H9 (cell line): ENCODE results near the gene AHI1. TPM values are rescaled to one million over a fixed set of nuclear protein-coding genes. Genes with fewer than 3 reads are reported as not detected.

ENCODE experiments used
- DNase-seq: peaks from one replicate; pipeline ENCODE4 v3.0.0-alpha.2; 2017
- H2AFZ ChIP-seq: one replicate; pipeline ENCODE4 v1.6.1; 2013; ENCODE audit warnings: mild to moderate bottlenecking, low read length, control low read depth, moderate library complexity
- H2AK5ac ChIP-seq: 2 replicates; pipeline ENCODE4 v1.6.1; 2013; ENCODE audit warnings: low read length, control low read depth, mixed read lengths; ENCODE audit not compliant: insufficient read length
- H2BK120ac ChIP-seq: one replicate; pipeline ENCODE4 v1.6.1; 2013; ENCODE audit warnings: low read depth, mild to moderate bottlenecking, low read length, control low read depth, inconsistent platforms; ENCODE audit not compliant: poor library complexity, severe bottlenecking
- H2BK12ac ChIP-seq: 2 replicates; pipeline ENCODE4 v1.6.1; 2013; ENCODE audit warnings: low read length, control low read depth, mixed read lengths, low read depth; ENCODE audit not compliant: insufficient read length
- H2BK15ac ChIP-seq: 2 replicates; pipeline ENCODE4 v1.6.1; 2013; ENCODE audit warnings: low read depth, low read length, control low read depth
- H2BK20ac ChIP-seq: one replicate; pipeline ENCODE4 v1.6.1; 2013; ENCODE audit warnings: low read depth, mild to moderate bottlenecking, low read length, control low read depth, inconsistent platforms; ENCODE audit not compliant: poor library complexity, severe bottlenecking
- H2BK5ac ChIP-seq: 2 replicates; pipeline ENCODE4 v1.6.1; 2013; ENCODE audit warnings: low read length, control low read depth, mixed read lengths; ENCODE audit not compliant: insufficient read length
- H3K14ac ChIP-seq: 2 replicates; pipeline ENCODE4 v1.6.1; 2013; ENCODE audit warnings: low read length, control low read depth; ENCODE audit not compliant: insufficient read depth
- H3K18ac ChIP-seq: 2 replicates; pipeline ENCODE4 v1.6.1; 2013; ENCODE audit warnings: low read depth, mild to moderate bottlenecking, mixed read lengths, low read length, control low read depth; ENCODE audit not compliant: insufficient read length
- H3K23ac ChIP-seq: 2 replicates; pipeline ENCODE4 v1.6.1; 2013; ENCODE audit warnings: low read length, control low read depth, mixed read lengths, low read depth; ENCODE audit not compliant: insufficient read length
- H3K23me2 ChIP-seq: 2 replicates; pipeline ENCODE4 v1.6.1; 2013; ENCODE audit warnings: low read depth, mild to moderate bottlenecking, mixed read lengths, low read length, control low read depth; ENCODE audit not compliant: insufficient read length, poor library complexity, severe bottlenecking
- H3K27ac ChIP-seq: 2 replicates; pipeline ENCODE4 v1.5.1; 2013; ENCODE audit warnings: low read length, control low read depth, mixed read lengths, low read depth; ENCODE audit not compliant: insufficient read length
- H3K27me3 ChIP-seq: 2 replicates; pipeline ENCODE4 v1.6.1; 2013; ENCODE audit warnings: low read length, control low read depth, inconsistent platforms; ENCODE audit not compliant: insufficient read depth
- H3K4ac ChIP-seq: 2 replicates; pipeline ENCODE4 v1.6.1; 2013; ENCODE audit warnings: low read depth, mild to moderate bottlenecking, control low read depth, inconsistent platforms, low read length, moderate library complexity
- H3K4me1 ChIP-seq: 2 replicates; pipeline ENCODE4 v1.6.1; 2013; ENCODE audit warnings: low read length, control low read depth, inconsistent platforms; ENCODE audit not compliant: insufficient read depth
- H3K4me2 ChIP-seq: 2 replicates; pipeline ENCODE4 v1.6.1; 2013; ENCODE audit warnings: low read length, control low read depth, mixed read lengths; ENCODE audit not compliant: insufficient read length, insufficient read depth
- H3K56ac ChIP-seq: 2 replicates; pipeline ENCODE4 v1.6.1; 2013; ENCODE audit warnings: low read depth, mild to moderate bottlenecking, mixed read lengths, low read length, control low read depth; ENCODE audit not compliant: insufficient read length
- H3K79me1 ChIP-seq: 2 replicates; pipeline ENCODE4 v1.6.1; 2013; ENCODE audit warnings: low read depth, mild to moderate bottlenecking, moderate library complexity, low read length, control low read depth, inconsistent platforms; ENCODE audit not compliant: insufficient read depth, poor library complexity, severe bottlenecking
- H3K79me2 ChIP-seq: 2 replicates; pipeline ENCODE4 v1.6.1; 2013; ENCODE audit warnings: low read length, control low read depth, inconsistent platforms; ENCODE audit not compliant: insufficient read depth
- H3K9ac ChIP-seq: 2 replicates; pipeline ENCODE4 v1.6.1; 2013; ENCODE audit warnings: low read length, control low read depth, mixed read lengths; ENCODE audit not compliant: insufficient read length; ENCODE audit errors: extremely low read depth
- H3K9me3 ChIP-seq: one replicate; pipeline ENCODE4 v1.6.1; 2013; ENCODE audit warnings: low read depth, low read length, inconsistent platforms; ENCODE audit not compliant: control insufficient read depth
- H3T11ph ChIP-seq: one replicate; pipeline ENCODE4 v1.6.1; 2013; ENCODE audit warnings: mild to moderate bottlenecking, low read length, control low read depth, inconsistent platforms
- H4K20me1 ChIP-seq: one replicate; pipeline ENCODE4 v1.6.1; 2013; ENCODE audit not compliant: control insufficient read depth, insufficient read length, insufficient read depth
- H4K5ac ChIP-seq: 2 replicates; pipeline ENCODE4 v1.6.1; 2013; ENCODE audit warnings: low read depth, mild to moderate bottlenecking, mixed read lengths, low read length, control low read depth; ENCODE audit not compliant: insufficient read length
- H4K8ac ChIP-seq: replicated peaks from 2 replicates; pipeline ENCODE4 v1.6.1; 2013; ENCODE audit warnings: low read length, control low read depth, mixed read lengths, low read depth; ENCODE audit not compliant: insufficient read length
- H4K91ac ChIP-seq: 2 replicates; pipeline ENCODE4 v1.6.1; 2013; ENCODE audit warnings: low read depth, mild to moderate bottlenecking, moderate library complexity, mixed read lengths, low read length, control low read depth; ENCODE audit not compliant: insufficient read length
- H3K27ac Mint-ChIP-seq, 3 experiments: 2 replicates in 2 of 3; 3 replicates in 1 of 3; pipeline ENCODE4 v1.8.0; 2020 to 2021; ENCODE audit warnings: mixed read lengths in 3 of 3, mild to moderate bottlenecking in 1 of 3, moderate library complexity in 1 of 3
- H3K27me3 Mint-ChIP-seq: 2 replicates; pipeline ENCODE4 v1.8.0; 2021; ENCODE audit warnings: low read depth, mild to moderate bottlenecking, moderate library complexity, mixed read lengths
- H3K36me3 Mint-ChIP-seq, 3 experiments: 2 replicates in 2 of 3; 3 replicates in 1 of 3; pipeline ENCODE4 v1.8.0; 2020 to 2021; ENCODE audit warnings: low read depth in 3 of 3, mixed read lengths in 3 of 3; ENCODE audit not compliant: insufficient read depth in 1 of 3
- H3K4me1 Mint-ChIP-seq, 2 experiments: 2 replicates each; pipeline ENCODE4 v1.8.0; 2020; ENCODE audit warnings: mixed read lengths in 2 of 2
- H3K4me3 Mint-ChIP-seq, 2 experiments: 2 replicates in 1 of 2; 3 replicates in 1 of 2; pipeline ENCODE4 v1.8.0; 2020 to 2021; ENCODE audit warnings: mild to moderate bottlenecking in 2 of 2, mixed read lengths in 2 of 2, moderate library complexity in 1 of 2
- H3K9me3 Mint-ChIP-seq, 2 experiments: 2 replicates in 1 of 2; 3 replicates in 1 of 2; pipeline ENCODE4 v1.8.0; 2020; ENCODE audit warnings: mild to moderate bottlenecking in 2 of 2, mixed read lengths in 2 of 2, moderate library complexity in 1 of 2
- CTCF ChIP-seq: fragments of 200-600 bp; sonication (generic); conservative IDR thresholded peaks from 3 replicates; pipeline ENCODE4 v1.8.0; 2021; ENCODE audit warnings: antibody characterized with exemption, mild to moderate bottlenecking
- WGBS: extraction: QIAGEN DNeasy Blood & Tissue Kit; methylation state at CpG from one replicate; pipeline ENCODE4 v1.1.7; 2013; ENCODE audit warnings: missing lambda C conversion rate, low lambda C conversion rate, mixed read lengths; ENCODE audit not compliant: insufficient read length; ENCODE audit errors: extremely low coverage; 5-methylcytosine and 5-hydroxymethylcytosine counted together
- total RNA-seq: library from RNA; stranded (reverse); gene quantifications from 2 replicates; pipeline ENCODE4 v1.2.1, GENCODE V29; 2021

AHI1 gene
- total RNA-seq, 1 experiment from 2014 or later = 9.9 TPM

- no peak overlapping the region for H4K8ac ChIP-seq
- no peak overlapping the region for H3K27ac Mint-ChIP-seq
- no peak overlapping the region for H3K18ac ChIP-seq
- H2AK5ac ChIP-seq = no peak overlapping the region
- no peak for DNase-seq
- no peak overlapping the region for H3K56ac ChIP-seq
- H3K36me3 Mint-ChIP-seq = peaks cover 17 to 28% (median 26%) of the 10 kb centered on the region in 3 experiments
- no peak overlapping the region for H2BK15ac ChIP-seq
- H2AFZ ChIP-seq = no peak overlapping the region
- H3K4me1 ChIP-seq = no peaks in the 10 kb centered on the region
- no peak overlapping the region for H3T11ph ChIP-seq
- H4K5ac ChIP-seq = no peak overlapping the region
- no peak overlapping the region for H2BK20ac ChIP-seq
- no peaks in the 10 kb centered on the region for H3K79me2 ChIP-seq
- H3K27ac ChIP-seq = no peak overlapping the region
- H3K4me3 Mint-ChIP-seq = no peak overlapping the region
- H3K4me2 ChIP-seq = no peak overlapping the region
- H3K23me2 ChIP-seq = no peaks in the 10 kb centered on the region
- no peaks in the 10 kb centered on the region for H4K20me1 ChIP-seq
- no CpG with 5 or more reads among the region's 4 CpGs for WGBS
- H3K9ac ChIP-seq = no peak overlapping the region
- H3K9me3 Mint-ChIP-seq = peaks cover 31 to 32% of the 10 kb centered on the region in 2 experiments
- no peaks in the 10 kb centered on the region for H3K27me3 ChIP-seq
- H2BK12ac ChIP-seq = no peak overlapping the region
- no peak for TF ChIP-seq CTCF
- H3K9me3 ChIP-seq = no peaks in the 10 kb centered on the region
- no peaks in the 10 kb centered on the region for H3K79me1 ChIP-seq
- H3K23ac ChIP-seq = no peak overlapping the region
- H3K4me1 Mint-ChIP-seq = peaks cover 4% of the 10 kb centered on the region in 2 experiments
- H4K91ac ChIP-seq = no peak overlapping the region
- H3K4ac ChIP-seq = no peak overlapping the region
- H3K27me3 Mint-ChIP-seq = peaks cover 2% of the 10 kb centered on the region; the same call in 1 of the 2 replicates
- H2BK120ac ChIP-seq = no peak overlapping the region
- H3K14ac ChIP-seq = no peak overlapping the region
- H2BK5ac ChIP-seq = no peak overlapping the region
Observed at GRCh38 chr6:135362124-135362523, 135.4 kb downstream of the AHI1 start.
